ENCODE measurements around the gene LMAN2. TPM values are rescaled to one million over a fixed set of nuclear protein-coding genes. Genes with fewer than 3 reads are reported as not detected.

Gene LMAN2
- 332 and 487 TPM in 2 replicates for total RNA-seq

GRCh38 chr5:177351392-177352329 lies at the start of gene LMAN2:
LMAN2 (minus strand) TSS chr5:177351668; CDS start chr5:177351647, 21 bp downstream.

GRCh38 chr5:177399997-177400868 lies 48.8 kb upstream of the LMAN2 start, which contains the start of gene PFN3:
PFN3 (minus strand) TSS chr5:177400661; CDS start chr5:177400576, 85 bp downstream.

GRCh38 chr5:177384134-177384533 lies 32.7 kb upstream of the LMAN2 start, which contains the start of gene SLC34A1:
SLC34A1 (plus strand) TSS chr5:177384434; CDS start chr5:177385742, 1,308 bp downstream.

GRCh38 chr5:177357459-177358351 lies 6.2 kb upstream of the LMAN2 start, which contains the start of gene RGS14:
RGS14 (plus strand) TSS chr5:177357924; CDS start chr5:177358025, 101 bp downstream.

GRCh38 chr5:177311723-177312648 lies 39.5 kb downstream of the LMAN2 start, which contains the start of gene MXD3:
MXD3 (minus strand) TSS chr5:177311898; CDS start chr5:177311830, 68 bp downstream.

GRCh38 chr5:177303121-177303924 lies 48.1 kb downstream of the LMAN2 start, which contains the start of the genes PRELID1 and RAB24:
PRELID1 (plus strand) TSS chr5:177303799; CDS start chr5:177303986, 187 bp downstream.
RAB24 (minus strand) TSS chr5:177303719; CDS start chr5:177303288, 431 bp downstream.

Other genes with a start within 250 kb of the LMAN2 start
- gene NSD1, start 217.9 kb downstream of the LMAN2 start, total RNA-seq, result 43.8 and 47.0 TPM in 2 replicates
- gene RAB24, start 47.9 kb downstream of the LMAN2 start, total RNA-seq, result 21.4 and 36.1 TPM in 2 replicates
- 93.1 and 168 TPM in 2 replicates for gene PRELID1, start 47.9 kb downstream of the LMAN2 start, total RNA-seq
- 9.7 and 32.6 TPM in 2 replicates for gene MXD3, start 39.8 kb downstream of the LMAN2 start, total RNA-seq
- 4.3 and 7.4 TPM in 2 replicates for gene RGS14, start 6.3 kb upstream of the LMAN2 start, total RNA-seq
- not detected in 2 replicates for gene SLC34A1, start 32.8 kb upstream of the LMAN2 start, total RNA-seq
- not detected in 2 replicates for gene PFN3, start 49.0 kb upstream of the LMAN2 start, total RNA-seq
- 0.22 and 0.50 TPM in 2 replicates for gene F12, start 57.9 kb upstream of the LMAN2 start, total RNA-seq
- 24.0 and 42.4 TPM in 2 replicates for gene GRK6, start 75.0 kb upstream of the LMAN2 start, total RNA-seq
- gene PRR7, start 95.1 kb upstream of the LMAN2 start, total RNA-seq, result 3.7 and 4.9 TPM in 2 replicates
- 153 and 171 TPM in 2 replicates for gene DBN1, start 122.0 kb upstream of the LMAN2 start, total RNA-seq
- gene PDLIM7, start 145.9 kb upstream of the LMAN2 start, total RNA-seq, result 109 and 136 TPM in 2 replicates
- gene DOK3, start 158.2 kb upstream of the LMAN2 start, total RNA-seq, result 0.62 and 1.3 TPM in 2 replicates
- 89.5 and 108 TPM in 2 replicates for gene DDX41, start 165.3 kb upstream of the LMAN2 start, total RNA-seq
- gene FAM193B, start 202.9 kb upstream of the LMAN2 start, total RNA-seq, result 21.6 and 26.5 TPM in 2 replicates
- gene TMED9, start 240.5 kb upstream of the LMAN2 start, total RNA-seq, result 206 and 238 TPM in 2 replicates
- gene B4GALT7, start 248.5 kb upstream of the LMAN2 start, total RNA-seq, result 33.9 and 41.0 TPM in 2 replicates